ENCODE data around the gene UBAP2L. TPM values are rescaled to one million over a fixed set of nuclear protein-coding genes. Genes with fewer than 3 reads are reported as not detected.
"Not testable (repeated sequence)": the region's sequence is repeated elsewhere in the genome, so short reads cannot be mapped to it uniquely, and the experiment has no call there.

Gene UBAP2L
- total RNA-seq, 1 donor from 2014 or later: 90.2 TPM

- ATAC-seq: no peak
- intact Hi-C loops (cut with DNase I): no loop called here
- peak; percentile 68 for DNase-seq (ENCODE audit: missing footprints)
These were observed 26.9 kb upstream of the UBAP2L start for GRCh38 chr1:154193821-154194220.

- ATAC-seq (peak; percentile 62), DNase-seq (ENCODE audit: missing footprints) (no peak)
- intact Hi-C loops (cut with DNase I): loop anchor here (1.0 to 2.0 kb wide), 2 partner anchors 73 to 136 kb away; partner anchors contain the start of gene HAX1
These were observed 21.8 kb upstream of the UBAP2L start for GRCh38 chr1:154198756-154199562.

GRCh38 chr1:154199563-154199879 lies 21.2 kb upstream of the UBAP2L start:
- ATAC-seq: peak; percentile 34
- DNase-seq (ENCODE audit: missing footprints): no peak
- intact Hi-C loops (cut with DNase I): loop anchor here (1.0 to 2.0 kb wide), 2 partner anchors 73 to 135 kb away; partner anchors contain the start of gene HAX1

- ATAC-seq; intact Hi-C loops (cut with DNase I); DNase-seq (ENCODE audit: missing footprints): not testable (repeated sequence)
These were observed 15.0 kb upstream of the UBAP2L start for GRCh38 chr1:154205778-154206177.

- intact Hi-C loops (cut with DNase I): no loop called here
- ATAC-seq (peak; percentile 20), DNase-seq (ENCODE audit: missing footprints) (no peak)
These were observed 14.6 kb upstream of the UBAP2L start, which contains the start of gene CFAP141 for GRCh38 chr1:154206196-154206595. CFAP141 (minus strand) TSS chr1:154206333; CDS start chr1:154206307, 26 bp downstream.

DNA sequence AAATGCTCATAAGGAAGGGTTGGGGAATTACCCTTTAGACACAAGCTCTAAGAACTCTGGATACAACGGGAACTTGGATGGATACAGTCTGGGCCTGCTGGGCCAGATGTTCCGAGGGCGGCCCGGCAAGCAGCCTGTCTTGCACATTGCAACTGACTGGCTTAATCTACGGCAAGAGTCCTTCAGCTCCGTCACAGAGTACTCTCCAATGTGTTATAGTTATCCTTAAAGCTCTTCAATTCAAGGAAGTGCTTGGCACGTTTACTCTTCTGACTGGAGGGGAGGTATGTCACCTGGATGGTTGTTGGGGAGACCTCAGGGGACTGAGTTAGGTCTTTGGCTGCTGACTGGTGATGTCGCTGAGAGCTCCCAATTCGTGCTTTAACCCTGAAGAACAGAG lies 13.5 kb upstream of the UBAP2L start:
- ATAC-seq (no peak), DNase-seq (ENCODE audit: missing footprints) (no peak)
- intact Hi-C loops (cut with DNase I): no loop called here

GRCh38 chr1:154208677-154209388 lies 11.9 kb upstream of the UBAP2L start:
- DNase-seq (ENCODE audit: missing footprints) (no peak), ATAC-seq (no peak)
- intact Hi-C loops (cut with DNase I): no loop called here

DNA sequence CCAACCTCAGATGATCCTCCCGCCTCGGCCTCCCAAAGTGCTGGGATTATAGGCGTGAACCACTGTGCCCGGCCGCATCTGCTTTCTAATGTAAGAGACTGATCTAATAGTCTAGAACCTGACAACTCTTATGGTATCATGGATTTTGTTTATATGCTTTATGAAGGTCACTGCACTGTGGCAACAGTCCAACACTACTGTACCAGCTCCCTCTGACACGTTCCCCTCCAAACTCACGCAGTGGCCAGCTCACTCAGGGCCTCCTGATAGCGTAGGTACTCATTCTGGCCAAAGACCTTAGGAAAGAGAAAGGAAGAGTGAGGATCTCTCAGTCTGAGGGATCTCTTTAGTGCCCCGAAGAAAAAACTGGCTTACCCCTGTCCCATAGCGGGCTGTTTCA lies 8.7 kb upstream of the UBAP2L start:
- ATAC-seq (peak; percentile 70), DNase-seq (ENCODE audit: missing footprints) (no peak)
- intact Hi-C loops (cut with DNase I): no loop called here

DNA sequence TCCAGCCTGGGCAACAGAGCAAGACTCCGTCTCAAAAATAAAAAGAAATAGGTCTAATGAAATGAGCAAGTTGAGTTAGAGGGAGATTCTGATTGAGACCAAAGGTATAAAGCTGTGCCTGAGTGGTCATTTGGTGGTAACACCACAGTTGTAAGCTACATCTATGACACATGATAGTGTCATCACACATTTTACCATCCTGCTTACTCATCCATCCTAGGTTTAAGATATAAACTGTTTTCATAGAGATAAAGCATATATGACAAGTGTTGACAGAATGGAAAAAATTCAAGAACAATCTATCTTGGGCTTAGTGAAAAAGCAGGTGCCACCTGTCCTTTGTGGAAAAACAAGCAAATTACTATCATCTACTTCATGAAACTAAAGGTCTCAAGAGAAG lies 7.5 kb upstream of the UBAP2L start:
- ATAC-seq (no peak), DNase-seq (ENCODE audit: missing footprints) (no peak)
- intact Hi-C loops (cut with DNase I): no loop called here

DNA sequence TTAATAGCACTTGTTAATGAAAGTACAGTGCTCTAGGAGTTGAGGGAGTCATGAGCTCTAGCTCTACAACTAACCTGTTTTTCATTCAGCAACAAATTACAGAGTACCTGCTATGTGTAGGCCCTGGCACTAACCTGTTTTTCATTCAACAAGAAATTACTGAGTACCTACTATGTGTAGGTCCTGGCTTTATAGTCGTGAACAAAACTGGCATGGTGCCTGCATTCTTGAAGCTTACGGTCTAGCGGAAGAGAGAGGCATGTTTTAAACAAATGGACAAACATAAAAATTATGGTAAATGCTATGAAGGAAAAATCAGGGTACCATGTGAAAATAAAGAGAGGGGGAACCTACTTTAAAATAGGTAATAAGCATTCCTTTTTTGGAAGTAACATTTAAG lies 2.2 kb upstream of the UBAP2L start:
- ATAC-seq: no peak
- DNase-seq (ENCODE audit: missing footprints): no peak
- intact Hi-C loops (cut with DNase I): no loop called here

- intact Hi-C loops (cut with DNase I): no loop called here
- ATAC-seq (no peak), DNase-seq (ENCODE audit: missing footprints) (no peak)
These were observed 1.2 kb upstream of the UBAP2L start for GRCh38 chr1:154219541-154219940.

GRCh38 chr1:154220970-154221277 lies 169 bp downstream of the UBAP2L start:
- no peak for DNase-seq (ENCODE audit: missing footprints)
- ATAC-seq: no peak
- intact Hi-C loops (cut with DNase I): loop anchor here (1.0 to 2.0 kb wide), 2 partner anchors 38 to 52 kb away; partner anchors contain the start of gene HAX1

DNA sequence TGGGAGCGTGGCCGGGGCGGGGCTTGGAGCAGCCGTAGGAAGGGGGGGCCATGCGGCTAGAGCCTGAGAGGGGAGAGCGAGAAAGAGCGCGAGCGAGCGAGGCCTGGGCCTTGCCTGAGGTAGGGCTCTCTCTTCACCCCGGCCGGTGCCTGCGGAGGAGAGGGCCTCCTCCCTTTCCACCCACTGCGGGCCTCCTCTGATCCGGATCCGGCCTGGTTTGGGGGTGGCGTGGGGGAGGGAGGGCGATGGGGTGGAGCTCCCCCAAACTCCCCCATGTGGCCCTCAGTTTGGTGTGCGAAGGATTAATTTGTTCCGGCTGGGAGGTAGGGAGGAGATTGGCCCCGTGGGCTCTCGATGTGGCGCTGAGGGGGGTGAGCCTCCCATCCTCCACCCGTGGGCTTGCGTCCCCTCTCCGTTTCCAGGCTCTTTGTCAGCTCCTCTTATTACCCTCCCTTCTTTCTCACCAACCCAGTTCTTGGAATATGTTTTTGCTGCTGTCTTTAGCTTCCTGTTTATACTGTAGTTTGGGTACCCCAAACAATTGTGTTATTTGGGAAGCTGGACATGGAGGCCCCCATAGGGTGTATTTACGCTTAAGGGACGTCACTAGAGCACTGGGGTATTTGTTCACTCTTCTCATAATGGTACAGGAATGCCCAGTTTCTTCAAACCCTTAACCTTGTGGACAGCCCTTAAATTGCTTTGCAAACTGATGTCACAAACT lies 685 bp downstream of the UBAP2L start:
- ATAC-seq (peak; percentile 47), DNase-seq (ENCODE audit: missing footprints) (peak; percentile 89)
- intact Hi-C loops (cut with DNase I): loop anchor here (2.0 kb wide), 1 partner anchor 51 kb away; the partner anchor contains the start of gene HAX1

- intact Hi-C loops (cut with DNase I): no loop called here
These were observed 1.8 kb downstream of the UBAP2L start for GRCh38 chr1:154222518-154222917.

GRCh38 chr1:154222918-154223317 lies 2.2 kb downstream of the UBAP2L start:
- ATAC-seq (no peak), DNase-seq (ENCODE audit: missing footprints) (no peak)
- intact Hi-C loops (cut with DNase I): no loop called here

More at GRCh38 chr1:154222518-154222917, 1.8 kb downstream of the UBAP2L start:
- DNase-seq (ENCODE audit: missing footprints) (no peak), ATAC-seq (no peak)

- no peak for DNase-seq (ENCODE audit: missing footprints)
These were observed 2.9 kb downstream of the UBAP2L start for GRCh38 chr1:154223621-154224020.

GRCh38 chr1:154225370-154225769 lies 4.6 kb downstream of the UBAP2L start:
- DNase-seq (ENCODE audit: missing footprints): no peak
- no peak for ATAC-seq
- intact Hi-C loops (cut with DNase I): no loop called here

More at GRCh38 chr1:154223621-154224020, 2.9 kb downstream of the UBAP2L start:
- ATAC-seq: no peak
- intact Hi-C loops (cut with DNase I): no loop called here

DNA sequence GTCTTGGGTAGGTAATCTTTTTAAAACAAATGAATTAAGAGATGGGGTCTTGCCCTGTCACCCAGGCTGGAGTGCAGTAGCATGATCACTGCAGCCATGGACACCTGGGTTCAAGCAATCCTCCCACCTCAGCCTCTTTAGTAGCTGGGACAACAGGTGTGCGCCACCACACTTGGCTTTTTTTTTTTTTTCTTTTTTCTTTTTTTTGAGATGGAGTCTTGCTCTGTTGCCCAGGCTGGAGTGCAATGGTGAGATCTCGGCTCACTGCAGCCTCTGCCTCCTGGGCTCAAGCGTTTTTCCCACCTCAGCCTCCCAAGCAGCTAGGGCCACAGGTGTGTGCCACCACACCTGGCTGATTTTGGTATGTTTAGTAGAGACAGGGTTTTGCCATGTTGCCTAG lies 10.4 kb downstream of the UBAP2L start:
- ATAC-seq; DNase-seq (ENCODE audit: missing footprints); intact Hi-C loops (cut with DNase I): not testable (repeated sequence)

GRCh38 chr1:154233127-154233526 lies 12.4 kb downstream of the UBAP2L start:
- ATAC-seq; DNase-seq (ENCODE audit: missing footprints); intact Hi-C loops (cut with DNase I): not testable (repeated sequence)

All from Right ventricle myocardium inferior (tissue), 1 donor.